AG04450 (cell line): ENCODE measurements around the gene DAZL. TPM values are rescaled to one million over a fixed set of nuclear protein-coding genes. Genes with fewer than 3 reads are reported as not detected.
"Not testable (repeated sequence)": the region's sequence is repeated elsewhere in the genome, so short reads cannot be mapped to it uniquely, and the experiment has no call there.

Experiments
- CTCF ChIA-PET: fragments of 300-600, 350-600 bp; formaldehyde crosslinking; extraction: SDS; loops from one replicate; lab custom pipeline; 2022; ENCODE audit warnings: antibody characterized with exemption, inconsistent platforms; lab: Charles Lee
- POLR2A ChIA-PET: fragments of 350-600 bp; formaldehyde crosslinking; extraction: SDS; loops from one replicate; lab custom pipeline; 2021; ENCODE audit warnings: antibody characterized with exemption, inconsistent platforms; lab: Yijun Ruan, JAX
- DNase-seq: peaks from one replicate; pipeline ENCODE4 v3.0.0-alpha.2; 2011; ENCODE audit warnings: low read depth, low spot score
- H3K27ac ChIP-seq: one replicate; pipeline ENCODE4 v1.5.1; 2012; ENCODE audit warnings: low read depth, low read length, control low read depth
- H3K27me3 ChIP-seq: one replicate; pipeline ENCODE4 v1.6.0; 2012; ENCODE audit warnings: low read length; ENCODE audit not compliant: control insufficient read depth, insufficient read depth
- H3K4me3 ChIP-seq: 2 replicates; pipeline ENCODE4 v1.5.1; 2011; ENCODE audit warnings: mild to moderate bottlenecking, low read depth, low read length, control low read depth
- H3K9me3 ChIP-seq: 2 replicates; pipeline ENCODE4 v1.5.1; 2012; ENCODE audit warnings: low read length; ENCODE audit not compliant: control insufficient read depth, insufficient read depth
- CTCF ChIP-seq: IDR thresholded peaks from 2 replicates; pipeline ENCODE4 v1.5.1; 2011; ENCODE audit warnings: low read depth, low read length, control low read depth, inconsistent platforms
- polyA plus RNA-seq: library from polyadenylated mRNA; depleted of rRNA; stranded (reverse); fragments of >200 nt; gene quantifications from 2 replicates; pipeline ENCODE4 v1.2.3, GENCODE V29; 2011

The DAZL gene
- polyA plus RNA-seq, 1 experiment: not detected

- no peaks in the 10 kb centered on the region for H3K9me3 ChIP-seq
- no peak for TF ChIP-seq CTCF
- no peak for DNase-seq
- H3K27ac ChIP-seq: no peak overlapping the region
- ChIA-PET POLR2A (no interaction called here), CTCF (interaction anchor here (0.7 kb wide), 1 partner anchor 38 kb away, joined by 4 read pairs; no protein-coding TSS in a partner anchor)
- no peak overlapping the region for H3K4me3 ChIP-seq
- H3K27me3 ChIP-seq: no peaks in the 10 kb centered on the region
Observed at GRCh38 chr3:16633948-16634347, 28.7 kb upstream of the DAZL start.

- Histone ChIP-seq H3K9me3 (no peaks in the 10 kb centered on the region), H3K27ac (no peak overlapping the region), H3K27me3 (no peaks in the 10 kb centered on the region), H3K4me3 (no peak overlapping the region)
- DNase-seq: no peak
- no peak for TF ChIP-seq CTCF
- ChIA-PET POLR2A (no interaction called here), CTCF (no interaction called here)
Observed at GRCh38 chr3:16632395-16632794, 27.2 kb upstream of the DAZL start.

GRCh38 chr3:16618721-16619120, 13.5 kb upstream of the DAZL start:
- CTCF ChIA-PET: no interaction called here
- no peaks in the 10 kb centered on the region for H3K9me3 ChIP-seq
- POLR2A ChIA-PET: no interaction called here
- no peak for TF ChIP-seq CTCF
- DNase-seq: no peak
- H3K4me3 ChIP-seq: no peak overlapping the region
- H3K27ac ChIP-seq: no peak overlapping the region
- H3K27me3 ChIP-seq: peaks cover 3% of the 10 kb centered on the region

- DNase-seq, H3K27ac ChIP-seq, H3K4me3 ChIP-seq, H3K27me3 ChIP-seq, H3K9me3 ChIP-seq, POLR2A ChIA-PET: not testable (repeated sequence)
- CTCF ChIA-PET: interaction anchor here (0.5 kb wide), 1 partner anchor 294 kb away, joined by 4 read pairs; no protein-coding TSS in a partner anchor
Observed at GRCh38 chr3:16617155-16617554, 11.9 kb upstream of the DAZL start.

GRCh38 chr3:16616083-16616482, 10.9 kb upstream of the DAZL start:
- Histone ChIP-seq H3K4me3 (no peak overlapping the region), H3K27me3 (no peaks in the 10 kb centered on the region), H3K9me3 (no peaks in the 10 kb centered on the region), H3K27ac (no peak overlapping the region)
- DNase-seq: no peak
- TF ChIP-seq CTCF: no peak
- ChIA-PET POLR2A (no interaction called here), CTCF (no interaction called here)
